ENCODE data around the gene ADARB2. TPM values are rescaled to one million over a fixed set of nuclear protein-coding genes. Genes with fewer than 3 reads are reported as not detected.

Gene ADARB2
- total RNA-seq, 4 donors from 2014 or later = 0.80 to 4.9 (median 2.3) TPM

GRCh38 chr10:1372212-1372611, 365.1 kb downstream of the ADARB2 start:
- WGBS, 2 donors (ENCODE audit: low coverage in 1 of 2) = 85% methylated on average over 3 to 4 of the region's 4 CpGs

GRCh38 chr10:1370298-1370697, 367.0 kb downstream of the ADARB2 start:
- intact Hi-C loops (cut with DNase I; ENCODE audit: low total_unique reads) (no loop called here), in situ Hi-C loops (cut with MboI; ENCODE audit: low pct_ligation_motif_present in 1 of 4, low pct_unique_long_range_greater_than_20kb in 1 of 4, low sequenced_read_pairs in 3 of 4) (no loop called here)
- Histone ChIP-seq H3K4me1 (no peaks in the 10 kb centered on the region), H3K27ac (no peak overlapping the region), H3K9me3 (no peaks in the 10 kb centered on the region), H3K4me3 (no peak overlapping the region), H3K36me3 (no peaks in the 10 kb centered on the region), H3K27me3 (no peaks in the 10 kb centered on the region)
- TF ChIP-seq EP300 (IDR thresholded peaks at IDR 0.05; ENCODE audit: low read depth) (no peak), POLR2AphosphoS5 (IDR thresholded peaks at IDR 0.05) (no peak), POLR2A (IDR thresholded peaks at IDR 0.05) (no peak), CTCF (IDR thresholded peaks at IDR 0.05) (no peak)
- no peak for DNase-seq
- 60 to 68% methylated on average over 1 of the region's 1 CpG for WGBS, 2 donors (ENCODE audit: low coverage in 1 of 2)

More at GRCh38 chr10:1372212-1372611, 365.1 kb downstream of the ADARB2 start:
- Histone ChIP-seq H3K4me1 (no peaks in the 10 kb centered on the region), H3K27ac (no peak overlapping the region), H3K9me3 (no peaks in the 10 kb centered on the region), H3K4me3 (no peak overlapping the region), H3K27me3 (no peaks in the 10 kb centered on the region), H3K36me3 (no peaks in the 10 kb centered on the region)
- intact Hi-C loops (cut with DNase I; ENCODE audit: low total_unique reads) (no loop called here), in situ Hi-C loops (cut with MboI; ENCODE audit: low pct_ligation_motif_present in 1 of 4, low pct_unique_long_range_greater_than_20kb in 1 of 4, low sequenced_read_pairs in 3 of 4) (no loop called here)
- DNase-seq = no peak
- no peak for TF ChIP-seq EP300 (IDR thresholded peaks at IDR 0.05; ENCODE audit: low read depth)
- no peak for TF ChIP-seq POLR2AphosphoS5 (IDR thresholded peaks at IDR 0.05)
- TF ChIP-seq CTCF (IDR thresholded peaks at IDR 0.05) = no peak
- TF ChIP-seq POLR2A (IDR thresholded peaks at IDR 0.05) = no peak

- Histone ChIP-seq H3K27me3 (no peaks in the 10 kb centered on the region), H3K4me3 (no peak overlapping the region), H3K4me1 (no peaks in the 10 kb centered on the region), H3K27ac (no peak overlapping the region), H3K36me3 (no peaks in the 10 kb centered on the region), H3K9me3 (no peaks in the 10 kb centered on the region)
- TF ChIP-seq EP300 (IDR thresholded peaks at IDR 0.05; ENCODE audit: low read depth) (no peak), CTCF (IDR thresholded peaks at IDR 0.05) (no peak), POLR2AphosphoS5 (IDR thresholded peaks at IDR 0.05) (no peak), POLR2A (IDR thresholded peaks at IDR 0.05) (no peak)
- WGBS, 2 donors (ENCODE audit: low coverage in 1 of 2) = 22 to 60% methylated on average over 2 to 7 of the region's 7 CpGs
- in situ Hi-C loops (cut with MboI; ENCODE audit: low pct_ligation_motif_present in 1 of 4, low pct_unique_long_range_greater_than_20kb in 1 of 4, low sequenced_read_pairs in 3 of 4) (no loop called here), intact Hi-C loops (cut with DNase I; ENCODE audit: low total_unique reads) (no loop called here)
- DNase-seq = no peak
Observed at GRCh38 chr10:1369665-1370064, 367.7 kb downstream of the ADARB2 start.

- in situ Hi-C loops (cut with MboI; ENCODE audit: low pct_ligation_motif_present in 1 of 4, low pct_unique_long_range_greater_than_20kb in 1 of 4, low sequenced_read_pairs in 3 of 4) = no loop called here
- Histone ChIP-seq H3K36me3 (no peaks in the 10 kb centered on the region), H3K9me3 (no peaks in the 10 kb centered on the region), H3K4me1 (no peaks in the 10 kb centered on the region), H3K27ac (no peak overlapping the region), H3K27me3 (no peaks in the 10 kb centered on the region), H3K4me3 (no peak overlapping the region)
- no peak for DNase-seq
- intact Hi-C loops (cut with DNase I; ENCODE audit: low total_unique reads) = no loop called here
- no peak for TF ChIP-seq EP300 (IDR thresholded peaks at IDR 0.05; ENCODE audit: low read depth)
- TF ChIP-seq POLR2A (IDR thresholded peaks at IDR 0.05) = no peak
- no peak for TF ChIP-seq POLR2AphosphoS5 (IDR thresholded peaks at IDR 0.05)
- TF ChIP-seq CTCF (IDR thresholded peaks at IDR 0.05) = no peak
- WGBS, 2 donors (ENCODE audit: low coverage in 1 of 2) = 53% methylated on average over 7 of the region's 7 CpGs; no CpG with 5 or more reads in 1 of the 2 donors
Observed at GRCh38 chr10:1369197-1369596, 368.1 kb downstream of the ADARB2 start.
